ENCODE measurements around the gene XRCC4. TPM values are rescaled to one million over a fixed set of nuclear protein-coding genes. Genes with fewer than 3 reads are reported as not detected.

The XRCC4 gene
- polyA plus RNA-seq, 2 donors: 2.7 to 5.1 TPM

DNA sequence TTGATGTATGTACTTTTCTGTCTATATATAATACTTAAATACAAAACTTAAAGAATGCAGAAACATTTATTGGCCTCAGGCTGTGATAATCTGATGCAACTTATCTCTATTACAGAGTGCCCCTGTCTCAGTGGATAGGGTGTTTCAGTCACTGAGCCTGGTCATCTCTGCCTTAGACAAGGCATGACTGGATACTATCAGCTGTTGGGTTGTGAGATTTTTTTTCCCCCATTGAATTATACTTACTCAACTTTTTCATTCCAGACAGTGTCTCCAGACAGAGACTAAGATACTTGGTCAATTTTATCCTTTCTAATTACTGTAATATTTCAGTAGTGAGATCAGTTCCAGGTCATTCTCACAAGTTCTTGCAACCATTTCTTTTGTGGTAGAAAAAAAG lies 26.7 kb downstream of the XRCC4 start:
- Histone ChIP-seq H3K27me3 (ENCODE audit: control insufficient read depth in 1 of 2, insufficient read depth in 2 of 2, low read length in 2 of 2) (no peaks in the 10 kb centered on the region), H3K36me3 (ENCODE audit: control insufficient read depth in 2 of 2, insufficient read depth in 2 of 2, low read length in 1 of 2) (no peaks in the 10 kb centered on the region), H3K4me3 (ENCODE audit: low read depth in 1 of 2, low read length in 2 of 2) (no peak overlapping the region), H3K4me1 (ENCODE audit: control insufficient read depth in 2 of 2, insufficient read depth in 2 of 2, low read length in 1 of 2) (no peaks in the 10 kb centered on the region), H3K9me3 (ENCODE audit: control insufficient read depth in 2 of 2, insufficient read depth in 1 of 2, low read depth in 1 of 2, low read length in 1 of 2) (no peaks in the 10 kb centered on the region), H3K27ac (ENCODE audit: low read depth in 2 of 2, low read length in 1 of 2) (no peak overlapping the region)

DNA sequence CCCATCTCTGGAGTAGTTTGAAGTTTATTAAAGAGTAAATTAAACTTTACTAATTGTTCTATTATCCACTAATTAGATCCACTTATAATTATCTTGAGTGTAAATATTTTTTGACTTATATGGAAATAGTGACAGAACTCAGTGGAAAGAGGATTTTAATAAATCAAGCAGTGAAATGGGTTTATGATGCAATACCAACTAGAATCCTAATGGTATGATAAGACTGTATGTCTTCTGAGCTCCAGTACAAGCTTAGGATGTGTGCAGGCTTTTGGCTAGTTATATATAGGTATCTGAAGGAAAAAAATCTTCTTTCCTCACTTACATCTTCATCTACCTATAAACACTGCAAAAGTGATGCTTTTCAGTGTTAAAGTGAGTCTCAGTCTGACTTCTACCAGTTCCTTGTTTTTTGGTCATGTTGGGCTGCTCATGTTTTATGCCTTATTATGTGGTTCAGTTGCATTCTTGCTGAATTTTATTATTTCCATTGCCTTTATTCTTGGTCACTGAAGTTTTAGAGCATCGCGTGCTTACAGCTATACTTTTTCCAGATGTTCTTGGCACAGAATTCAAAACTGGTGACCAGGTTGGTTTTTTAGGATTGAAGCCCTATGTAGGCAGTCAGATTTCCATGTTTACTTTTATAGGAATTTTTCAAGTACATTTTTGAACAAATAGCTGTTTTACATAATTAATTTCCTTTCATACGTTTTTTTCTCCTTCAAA lies 30.5 kb downstream of the XRCC4 start:
- no peaks in the 10 kb centered on the region for H3K36me3 ChIP-seq (ENCODE audit: control insufficient read depth in 2 of 2, insufficient read depth in 2 of 2, low read length in 1 of 2)
- no peaks in the 10 kb centered on the region for H3K4me1 ChIP-seq (ENCODE audit: control insufficient read depth in 2 of 2, insufficient read depth in 2 of 2, low read length in 1 of 2)
- WGBS, 2 donors: 93 to 97% methylated on average over 3 of the region's 3 CpGs

DNA sequence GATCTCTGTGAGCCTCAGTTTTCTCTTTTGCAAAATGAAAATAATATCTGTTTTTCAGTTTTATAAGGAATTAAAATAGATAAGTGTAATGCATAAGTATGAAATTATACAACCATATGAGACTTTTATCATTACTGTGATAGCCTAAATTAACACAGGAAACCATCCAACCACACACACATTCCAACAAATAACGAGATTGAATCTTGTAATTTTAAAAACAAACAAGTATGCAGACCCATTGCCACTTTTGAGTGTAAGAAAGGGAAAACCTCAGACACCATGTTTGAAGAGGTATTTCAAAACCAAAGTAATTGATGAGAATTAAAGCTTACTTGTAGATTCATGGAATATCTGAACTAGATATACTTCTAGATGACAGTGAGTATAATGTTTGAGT lies 32.0 kb downstream of the XRCC4 start:
- H3K4me3 ChIP-seq (ENCODE audit: low read depth in 1 of 2, low read length in 2 of 2): no peak overlapping the region
- H3K9me3 ChIP-seq (ENCODE audit: control insufficient read depth in 2 of 2, insufficient read depth in 1 of 2, low read depth in 1 of 2, low read length in 1 of 2): no peaks in the 10 kb centered on the region
- no peaks in the 10 kb centered on the region for H3K36me3 ChIP-seq (ENCODE audit: control insufficient read depth in 2 of 2, insufficient read depth in 2 of 2, low read length in 1 of 2)
- 69 to 83% methylated on average over 1 of the region's 1 CpG for WGBS, 2 donors
- H3K27me3 ChIP-seq (ENCODE audit: control insufficient read depth in 1 of 2, insufficient read depth in 2 of 2, low read length in 2 of 2): no peaks in the 10 kb centered on the region
- H3K27ac ChIP-seq (ENCODE audit: low read depth in 2 of 2, low read length in 1 of 2): no peak overlapping the region
- H3K4me1 ChIP-seq (ENCODE audit: control insufficient read depth in 2 of 2, insufficient read depth in 2 of 2, low read length in 1 of 2): no peaks in the 10 kb centered on the region

More for the DNA sequence above, 30.5 kb downstream of the XRCC4 start:
- no peaks in the 10 kb centered on the region for H3K9me3 ChIP-seq (ENCODE audit: control insufficient read depth in 2 of 2, insufficient read depth in 1 of 2, low read depth in 1 of 2, low read length in 1 of 2)
- no peaks in the 10 kb centered on the region for H3K27me3 ChIP-seq (ENCODE audit: control insufficient read depth in 1 of 2, insufficient read depth in 2 of 2, low read length in 2 of 2)
- H3K27ac ChIP-seq (ENCODE audit: low read depth in 2 of 2, low read length in 1 of 2): no peak overlapping the region
- H3K4me3 ChIP-seq (ENCODE audit: low read depth in 1 of 2, low read length in 2 of 2): no peak overlapping the region

DNA sequence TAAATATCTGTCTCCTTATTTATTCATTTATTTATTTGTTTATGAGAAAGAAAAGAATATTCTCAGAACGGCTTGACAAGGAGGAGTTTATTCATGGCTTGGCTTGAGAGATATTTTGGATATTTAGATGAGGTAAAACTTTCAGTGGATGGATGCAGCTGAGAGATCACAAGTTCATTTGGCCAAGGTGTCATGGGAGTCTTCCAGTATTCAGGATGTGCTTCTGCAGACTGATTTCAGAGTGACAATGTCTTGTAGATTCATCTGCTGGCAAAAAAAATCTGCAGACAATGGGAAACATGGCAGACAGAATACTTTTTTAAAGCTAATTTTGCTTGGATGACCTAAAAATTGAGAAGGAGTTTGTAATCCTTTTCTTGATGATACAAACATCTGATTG lies 38.5 kb downstream of the XRCC4 start:
- Histone ChIP-seq H3K9me3 (ENCODE audit: control insufficient read depth in 2 of 2, insufficient read depth in 1 of 2, low read depth in 1 of 2, low read length in 1 of 2) (no peaks in the 10 kb centered on the region), H3K4me1 (ENCODE audit: control insufficient read depth in 2 of 2, insufficient read depth in 2 of 2, low read length in 1 of 2) (no peaks in the 10 kb centered on the region), H3K27me3 (ENCODE audit: control insufficient read depth in 1 of 2, insufficient read depth in 2 of 2, low read length in 2 of 2) (no peaks in the 10 kb centered on the region), H3K4me3 (ENCODE audit: low read depth in 1 of 2, low read length in 2 of 2) (no peak overlapping the region), H3K27ac (ENCODE audit: low read depth in 2 of 2, low read length in 1 of 2) (no peak overlapping the region), H3K36me3 (ENCODE audit: control insufficient read depth in 2 of 2, insufficient read depth in 2 of 2, low read length in 1 of 2) (no peaks in the 10 kb centered on the region)
- WGBS, 2 donors: 77 to 88% methylated on average over 1 of the region's 1 CpG

DNA sequence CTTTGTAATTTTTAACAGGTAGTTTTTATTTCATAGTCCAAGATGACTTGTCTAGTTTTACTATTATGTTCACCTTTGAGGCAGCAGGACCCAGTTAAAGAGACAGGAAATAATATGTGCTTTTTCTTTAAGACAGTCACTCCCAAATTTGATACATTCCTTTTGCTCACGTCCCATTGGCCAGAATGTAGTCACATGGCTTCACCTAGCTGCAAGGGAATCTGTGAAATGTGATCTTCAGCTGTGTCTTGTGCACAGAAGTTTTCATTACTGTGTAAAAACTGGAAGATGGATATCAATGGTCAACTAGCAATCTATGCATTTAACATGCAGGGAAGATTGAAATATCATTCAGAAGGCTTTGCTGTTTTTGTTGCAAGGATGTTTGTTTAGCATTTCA lies 41.1 kb downstream of the XRCC4 start:
- no peaks in the 10 kb centered on the region for H3K27me3 ChIP-seq (ENCODE audit: control insufficient read depth in 1 of 2, insufficient read depth in 2 of 2, low read length in 2 of 2)
- H3K9me3 ChIP-seq (ENCODE audit: control insufficient read depth in 2 of 2, insufficient read depth in 1 of 2, low read depth in 1 of 2, low read length in 1 of 2): no peaks in the 10 kb centered on the region
- no peak overlapping the region for H3K4me3 ChIP-seq (ENCODE audit: low read depth in 1 of 2, low read length in 2 of 2)
- H3K36me3 ChIP-seq (ENCODE audit: control insufficient read depth in 2 of 2, insufficient read depth in 2 of 2, low read length in 1 of 2): no peaks in the 10 kb centered on the region
- H3K27ac ChIP-seq (ENCODE audit: low read depth in 2 of 2, low read length in 1 of 2): no peak overlapping the region
- no peaks in the 10 kb centered on the region for H3K4me1 ChIP-seq (ENCODE audit: control insufficient read depth in 2 of 2, insufficient read depth in 2 of 2, low read length in 1 of 2)
- WGBS, 2 donors: 89 to 93% methylated on average over 1 of the region's 1 CpG

DNA sequence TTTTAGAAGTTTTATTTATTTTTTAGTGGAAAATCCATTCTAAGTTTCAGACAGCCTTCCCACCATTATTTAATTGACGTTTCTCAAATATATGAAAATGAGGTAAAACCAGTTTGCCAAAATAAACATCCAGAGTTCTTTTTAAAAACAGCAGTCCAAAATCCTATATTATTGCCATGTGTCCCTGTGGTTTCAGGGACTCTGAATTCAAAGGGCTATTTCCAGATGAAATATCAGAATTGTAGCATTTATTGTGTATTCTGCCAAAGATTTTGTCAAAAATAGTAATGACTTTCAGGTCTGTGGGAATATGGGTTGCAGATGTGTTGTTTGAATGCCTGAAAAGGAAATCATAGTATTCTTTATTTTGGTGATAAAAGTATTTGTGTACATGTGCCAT lies 41.6 kb downstream of the XRCC4 start:
- Histone ChIP-seq H3K9me3 (ENCODE audit: control insufficient read depth in 2 of 2, insufficient read depth in 1 of 2, low read depth in 1 of 2, low read length in 1 of 2) (no peaks in the 10 kb centered on the region), H3K36me3 (ENCODE audit: control insufficient read depth in 2 of 2, insufficient read depth in 2 of 2, low read length in 1 of 2) (no peaks in the 10 kb centered on the region), H3K4me3 (ENCODE audit: low read depth in 1 of 2, low read length in 2 of 2) (no peak overlapping the region), H3K4me1 (ENCODE audit: control insufficient read depth in 2 of 2, insufficient read depth in 2 of 2, low read length in 1 of 2) (no peaks in the 10 kb centered on the region), H3K27me3 (ENCODE audit: control insufficient read depth in 1 of 2, insufficient read depth in 2 of 2, low read length in 2 of 2) (no peaks in the 10 kb centered on the region), H3K27ac (ENCODE audit: low read depth in 2 of 2, low read length in 1 of 2) (no peak overlapping the region)
- WGBS, 2 donors: 73 to 81% methylated on average over 1 of the region's 1 CpG

DNA sequence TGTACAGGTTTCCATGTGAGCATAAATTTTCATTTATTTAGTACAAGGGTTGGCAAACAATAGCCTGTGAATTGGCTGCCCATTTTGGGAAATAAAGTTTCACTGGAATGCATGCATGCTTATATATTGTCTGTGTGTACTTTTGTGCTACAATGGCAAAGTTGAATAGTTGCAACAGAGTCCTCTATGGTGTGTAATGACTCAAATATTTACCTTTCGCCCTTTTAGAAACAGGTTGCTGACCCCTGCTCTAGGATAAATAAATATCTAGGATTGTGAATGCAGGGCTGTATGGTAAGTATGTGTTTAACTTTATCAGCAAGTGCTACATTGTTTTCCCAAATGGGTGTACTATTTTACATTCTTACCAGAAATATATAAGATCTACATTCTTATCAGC lies 47.2 kb downstream of the XRCC4 start:
- Histone ChIP-seq H3K4me1 (ENCODE audit: control insufficient read depth in 2 of 2, insufficient read depth in 2 of 2, low read length in 1 of 2) (no peaks in the 10 kb centered on the region), H3K4me3 (ENCODE audit: low read depth in 1 of 2, low read length in 2 of 2) (no peak overlapping the region), H3K27me3 (ENCODE audit: control insufficient read depth in 1 of 2, insufficient read depth in 2 of 2, low read length in 2 of 2) (no peaks in the 10 kb centered on the region), H3K27ac (ENCODE audit: low read depth in 2 of 2, low read length in 1 of 2) (no peak overlapping the region), H3K9me3 (ENCODE audit: control insufficient read depth in 2 of 2, insufficient read depth in 1 of 2, low read depth in 1 of 2, low read length in 1 of 2) (no peaks in the 10 kb centered on the region), H3K36me3 (ENCODE audit: control insufficient read depth in 2 of 2, insufficient read depth in 2 of 2, low read length in 1 of 2) (no peaks in the 10 kb centered on the region)
- WGBS, 2 donors: 91 to 93% methylated on average over 1 of the region's 1 CpG

DNA sequence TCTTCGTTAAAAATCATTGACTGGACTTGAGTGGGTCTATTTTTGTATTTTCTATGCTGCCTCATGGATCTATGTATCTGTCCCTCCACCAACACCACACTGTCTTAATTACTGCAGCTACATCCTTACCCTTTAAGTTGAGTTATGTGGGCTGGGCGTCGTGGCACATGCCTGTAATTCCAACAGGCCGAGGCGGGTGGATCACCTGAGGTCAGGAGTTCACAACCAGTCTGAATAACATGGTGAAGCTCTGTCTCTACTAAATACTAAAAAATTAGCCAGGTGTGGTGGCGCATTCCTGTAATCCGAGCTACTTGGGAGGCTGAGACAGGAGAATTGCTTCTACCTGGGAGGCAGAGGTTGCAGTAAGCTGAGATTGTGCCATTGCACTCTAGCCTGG lies 48.2 kb downstream of the XRCC4 start:
- H3K36me3 ChIP-seq (ENCODE audit: control insufficient read depth in 2 of 2, insufficient read depth in 2 of 2, low read length in 1 of 2): no peaks in the 10 kb centered on the region
- no peak overlapping the region for H3K4me3 ChIP-seq (ENCODE audit: low read depth in 1 of 2, low read length in 2 of 2)
- no peaks in the 10 kb centered on the region for H3K4me1 ChIP-seq (ENCODE audit: control insufficient read depth in 2 of 2, insufficient read depth in 2 of 2, low read length in 1 of 2)
- H3K9me3 ChIP-seq (ENCODE audit: control insufficient read depth in 2 of 2, insufficient read depth in 1 of 2, low read depth in 1 of 2, low read length in 1 of 2): no peaks in the 10 kb centered on the region
- WGBS, 2 donors: 84 to 86% methylated on average over 7 of the region's 7 CpGs
- no peak overlapping the region for H3K27ac ChIP-seq (ENCODE audit: low read depth in 2 of 2, low read length in 1 of 2)
- H3K27me3 ChIP-seq (ENCODE audit: control insufficient read depth in 1 of 2, insufficient read depth in 2 of 2, low read length in 2 of 2): no peaks in the 10 kb centered on the region

DNA sequence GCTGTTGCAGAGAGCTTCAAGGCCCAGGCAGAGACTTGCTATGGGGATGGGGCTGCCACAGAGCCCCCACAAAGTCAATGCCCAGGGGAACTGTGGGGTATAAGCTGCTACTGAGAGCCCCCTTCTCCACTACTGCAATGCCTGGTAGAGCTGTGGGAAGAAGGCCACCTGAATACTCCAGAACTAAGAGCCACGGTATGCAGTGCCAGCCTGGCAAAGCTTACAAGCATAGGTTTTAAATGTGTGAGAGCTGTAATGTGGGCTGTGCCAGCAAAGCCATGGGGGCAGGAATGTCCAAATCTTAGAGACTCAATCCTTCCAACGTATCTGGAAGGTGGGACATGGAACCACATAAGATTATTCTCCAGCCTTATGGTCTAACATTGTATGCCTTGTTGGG lies 49.2 kb downstream of the XRCC4 start:
- WGBS, 2 donors: 60 to 65% methylated on average over 2 of the region's 2 CpGs
- no peaks in the 10 kb centered on the region for H3K36me3 ChIP-seq (ENCODE audit: control insufficient read depth in 2 of 2, insufficient read depth in 2 of 2, low read length in 1 of 2)
- H3K4me3 ChIP-seq (ENCODE audit: low read depth in 1 of 2, low read length in 2 of 2): no peak overlapping the region
- no peaks in the 10 kb centered on the region for H3K9me3 ChIP-seq (ENCODE audit: control insufficient read depth in 2 of 2, insufficient read depth in 1 of 2, low read depth in 1 of 2, low read length in 1 of 2)
- no peak overlapping the region for H3K27ac ChIP-seq (ENCODE audit: low read depth in 2 of 2, low read length in 1 of 2)
- no peaks in the 10 kb centered on the region for H3K27me3 ChIP-seq (ENCODE audit: control insufficient read depth in 1 of 2, insufficient read depth in 2 of 2, low read length in 2 of 2)
- H3K4me1 ChIP-seq (ENCODE audit: control insufficient read depth in 2 of 2, insufficient read depth in 2 of 2, low read length in 1 of 2): no peaks in the 10 kb centered on the region

DNA sequence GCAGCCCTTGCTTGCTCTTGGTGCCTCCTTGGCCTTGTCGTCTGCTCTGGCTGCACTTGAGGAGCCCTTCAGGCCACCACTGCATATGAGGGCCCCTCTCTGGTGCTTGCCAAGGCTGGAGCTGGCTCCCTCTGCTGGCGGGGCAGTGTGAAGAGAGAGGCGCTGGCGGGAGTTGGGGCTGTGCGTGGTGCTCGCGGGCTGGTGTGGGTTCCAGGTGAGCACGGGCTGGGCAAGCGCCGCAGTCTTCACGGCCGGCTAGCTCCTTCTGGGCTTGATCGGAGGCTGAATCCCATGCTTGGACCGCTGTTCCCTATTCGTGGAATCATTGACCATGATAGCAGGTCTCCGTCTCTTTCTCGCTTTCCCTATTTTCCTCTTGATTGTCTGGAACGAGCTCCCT lies 56.5 kb downstream of the XRCC4 start:
- no peak overlapping the region for H3K27ac ChIP-seq (ENCODE audit: low read depth in 2 of 2, low read length in 1 of 2)
- peaks cover 3 to 9% of the 10 kb centered on the region in 2 donors for H3K9me3 ChIP-seq (ENCODE audit: control insufficient read depth in 2 of 2, insufficient read depth in 1 of 2, low read depth in 1 of 2, low read length in 1 of 2)
- H3K4me1 ChIP-seq (ENCODE audit: control insufficient read depth in 2 of 2, insufficient read depth in 2 of 2, low read length in 1 of 2): no peaks in the 10 kb centered on the region
- H3K36me3 ChIP-seq (ENCODE audit: control insufficient read depth in 2 of 2, insufficient read depth in 2 of 2, low read length in 1 of 2): no peaks in the 10 kb centered on the region
- H3K4me3 ChIP-seq (ENCODE audit: low read depth in 1 of 2, low read length in 2 of 2): no peak overlapping the region
- 92 to 96% methylated on average over 16 to 18 of the region's 18 CpGs for WGBS, 2 donors
- no peaks in the 10 kb centered on the region for H3K27me3 ChIP-seq (ENCODE audit: control insufficient read depth in 1 of 2, insufficient read depth in 2 of 2, low read length in 2 of 2)
